Fibroblast of pulmonary artery (primary cell): Measurements from ENCODE around the gene DDR2.
"Not testable (repeated sequence)": the region's sequence is repeated elsewhere in the genome, so short reads cannot be mapped to it uniquely, and the experiment has no call there.

Experiments
- DNase-seq: peaks from one replicate; pipeline ENCODE4 v3.0.0-alpha.2; 2010; ENCODE audit warnings: low read depth
- H3K4me3 ChIP-seq: replicated peaks from 2 replicates; pipeline ENCODE4 v1.5.1; 2011; ENCODE audit warnings: low read depth, mild to moderate bottlenecking, control low read depth, low read length, moderate library complexity
- CTCF ChIP-seq: IDR thresholded peaks from 2 replicates; pipeline ENCODE4 v1.5.1; 2011; ENCODE audit warnings: mild to moderate bottlenecking, control low read depth, low read length, inconsistent platforms; ENCODE audit errors: missing control alignments

The DDR2 gene

GRCh38 chr1:162756523-162756922 lies 124.3 kb downstream of the DDR2 start:
- peak; percentile 8 for TF ChIP-seq CTCF
- no peak for DNase-seq
- H3K4me3 ChIP-seq: no peak overlapping the region

GRCh38 chr1:162757476-162757875 lies 125.2 kb downstream of the DDR2 start:
- DNase-seq: peak; percentile 23
- H3K4me3 ChIP-seq: no peak overlapping the region
- TF ChIP-seq CTCF: no peak

GRCh38 chr1:162765788-162766187 lies 133.5 kb downstream of the DDR2 start:
- DNase-seq: no peak
- no peak for TF ChIP-seq CTCF
- H3K4me3 ChIP-seq: no peak overlapping the region

GRCh38 chr1:162772571-162773154 lies 140.4 kb downstream of the DDR2 start:
- TF ChIP-seq CTCF: peak; percentile 5
- DNase-seq: peak; percentile 43
- H3K4me3 ChIP-seq: no peak overlapping the region

- DNase-seq: no peak
- H3K4me3 ChIP-seq: no peak overlapping the region
- no peak for TF ChIP-seq CTCF
Measured at GRCh38 chr1:162774007-162774406, 141.7 kb downstream of the DDR2 start.

- no peak for DNase-seq
- H3K4me3 ChIP-seq: no peak overlapping the region
- TF ChIP-seq CTCF: no peak
Measured at GRCh38 chr1:162779043-162779442, 146.8 kb downstream of the DDR2 start.

GRCh38 chr1:162782671-162783070 lies 150.4 kb downstream of the DDR2 start:
- TF ChIP-seq CTCF: no peak
- no peak for DNase-seq
- H3K4me3 ChIP-seq: no peak overlapping the region

GRCh38 chr1:162784926-162785325 lies 152.7 kb downstream of the DDR2 start:
- DNase-seq, H3K4me3 ChIP-seq: not testable (repeated sequence)

GRCh38 chr1:162788783-162789182 lies 156.5 kb downstream of the DDR2 start:
- H3K4me3 ChIP-seq, DNase-seq: not testable (repeated sequence)

- DNase-seq: peak; percentile 40
- peak within 1 kb of the TSS; percentile 60 for H3K4me3 ChIP-seq
Measured at GRCh38 chr1:162790303-162790984, 158.2 kb downstream of the DDR2 start, which contains the start of gene HSD17B7. HSD17B7 (plus strand) TSS chr1:162790702; CDS start chr1:162790801, 99 bp downstream.
